ENCODE measurements around the gene ARHGAP22. TPM values are rescaled to one million over a fixed set of nuclear protein-coding genes. Genes with fewer than 3 reads are reported as not detected.

Gene ARHGAP22
- total RNA-seq, 1 experiment from 2014 or later = 13.5 TPM

- Histone ChIP-seq H3K4me3 (ENCODE audit: low read depth, low read length) (no peak overlapping the region), H3K36me3 (ENCODE audit: control insufficient read depth, insufficient read depth, low read length) (no peaks in the 10 kb centered on the region), H3K9me3 (no peaks in the 10 kb centered on the region), H3K27me3 (replicated peaks; ENCODE audit: control insufficient read depth, insufficient read depth, low read length) (no peaks in the 10 kb centered on the region), H3K4me1 (peaks cover 31% of the 10 kb centered on the region)
- no peak overlapping the region for H3K4me3 Mint-ChIP-seq (ENCODE audit: unreplicated experiment)
- no peak overlapping the region for H3K27ac Mint-ChIP-seq (ENCODE audit: unreplicated experiment)
- H3K36me3 Mint-ChIP-seq (ENCODE audit: insufficient read depth, unreplicated experiment) = no peaks in the 10 kb centered on the region
- POLR2A ChIA-PET = no interaction called here
- H3K27me3 Mint-ChIP-seq (ENCODE audit: insufficient read depth, unreplicated experiment) = no peaks in the 10 kb centered on the region
- peaks cover 9% of the 10 kb centered on the region for H3K9me3 Mint-ChIP-seq (ENCODE audit: unreplicated experiment)
- TF ChIP-seq, protein P1, sequence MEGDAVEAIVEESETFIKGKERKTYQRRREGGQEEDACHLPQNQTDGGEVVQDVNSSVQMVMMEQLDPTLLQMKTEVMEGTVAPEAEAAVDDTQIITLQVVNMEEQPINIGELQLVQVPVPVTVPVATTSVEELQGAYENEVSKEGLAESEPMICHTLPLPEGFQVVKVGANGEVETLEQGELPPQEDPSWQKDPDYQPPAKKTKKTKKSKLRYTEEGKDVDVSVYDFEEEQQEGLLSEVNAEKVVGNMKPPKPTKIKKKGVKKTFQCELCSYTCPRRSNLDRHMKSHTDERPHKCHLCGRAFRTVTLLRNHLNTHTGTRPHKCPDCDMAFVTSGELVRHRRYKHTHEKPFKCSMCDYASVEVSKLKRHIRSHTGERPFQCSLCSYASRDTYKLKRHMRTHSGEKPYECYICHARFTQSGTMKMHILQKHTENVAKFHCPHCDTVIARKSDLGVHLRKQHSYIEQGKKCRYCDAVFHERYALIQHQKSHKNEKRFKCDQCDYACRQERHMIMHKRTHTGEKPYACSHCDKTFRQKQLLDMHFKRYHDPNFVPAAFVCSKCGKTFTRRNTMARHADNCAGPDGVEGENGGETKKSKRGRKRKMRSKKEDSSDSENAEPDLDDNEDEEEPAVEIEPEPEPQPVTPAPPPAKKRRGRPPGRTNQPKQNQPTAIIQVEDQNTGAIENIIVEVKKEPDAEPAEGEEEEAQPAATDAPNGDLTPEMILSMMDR (IDR thresholded peaks at IDR 0.05; ENCODE audit: insufficient read depth in 1 of 2, low read depth in 1 of 2, low read length in 1 of 2, severe bottlenecking in 1 of 2, unreplicated experiment in 1 of 2) = no peak
- BruUV-seq (replicated peaks) = no TSS peak
- intact Hi-C loops (cut with micrococcal nuclease; ENCODE audit: unreplicated experiment) = no loop called here
- peaks cover 13% of the 10 kb centered on the region for H3K4me1 Mint-ChIP-seq (ENCODE audit: low read depth, unreplicated experiment)
- no peak for DNase-seq
- CTCF ChIA-PET = interaction anchor here (1.2 to 4.1 kb wide), 2 partner anchors 110 kb away, joined by 4 to 27 read pairs; no protein-coding TSS in a partner anchor
These were observed 59.3 kb downstream of the ARHGAP22 start for GRCh38 chr10:48545462-48546145.

GRCh38 chr10:48543182-48543844 lies 61.6 kb downstream of the ARHGAP22 start:
- peaks cover 17% of the 10 kb centered on the region for H3K4me1 Mint-ChIP-seq (ENCODE audit: low read depth, unreplicated experiment)
- no peaks in the 10 kb centered on the region for H3K9me3 ChIP-seq
- H3K9me3 Mint-ChIP-seq (ENCODE audit: unreplicated experiment) = no peaks in the 10 kb centered on the region
- no peaks in the 10 kb centered on the region for H3K36me3 Mint-ChIP-seq (ENCODE audit: insufficient read depth, unreplicated experiment)
- ChIA-PET POLR2A (interaction anchor here (0.5 kb wide), 1 partner anchor 262 kb away, joined by 3 read pairs; no protein-coding TSS in a partner anchor), CTCF (interaction anchor here (1.3 kb wide), 1 partner anchor 113 kb away, joined by 9 read pairs; no protein-coding TSS in a partner anchor)
- no peak overlapping the region for H3K4me3 Mint-ChIP-seq (ENCODE audit: unreplicated experiment)
- intact Hi-C loops (cut with micrococcal nuclease; ENCODE audit: unreplicated experiment) = no loop called here
- DNase-seq = no peak
- TF ChIP-seq, protein P1 (IDR thresholded peaks at IDR 0.05; ENCODE audit: insufficient read depth in 1 of 2, low read depth in 1 of 2, low read length in 1 of 2, severe bottlenecking in 1 of 2, unreplicated experiment in 1 of 2) = no peak
- BruUV-seq (replicated peaks) = no TSS peak
- no peaks in the 10 kb centered on the region for H3K27me3 Mint-ChIP-seq (ENCODE audit: insufficient read depth, unreplicated experiment)
- no peaks in the 10 kb centered on the region for H3K27me3 ChIP-seq (replicated peaks; ENCODE audit: control insufficient read depth, insufficient read depth, low read length)
- H3K4me1 ChIP-seq = peaks cover 48% of the 10 kb centered on the region
- no peak overlapping the region for H3K4me3 ChIP-seq (ENCODE audit: low read depth, low read length)
- no peaks in the 10 kb centered on the region for H3K36me3 ChIP-seq (ENCODE audit: control insufficient read depth, insufficient read depth, low read length)
- H3K27ac Mint-ChIP-seq (ENCODE audit: unreplicated experiment) = peak overlapping the region; percentile 55

DNA sequence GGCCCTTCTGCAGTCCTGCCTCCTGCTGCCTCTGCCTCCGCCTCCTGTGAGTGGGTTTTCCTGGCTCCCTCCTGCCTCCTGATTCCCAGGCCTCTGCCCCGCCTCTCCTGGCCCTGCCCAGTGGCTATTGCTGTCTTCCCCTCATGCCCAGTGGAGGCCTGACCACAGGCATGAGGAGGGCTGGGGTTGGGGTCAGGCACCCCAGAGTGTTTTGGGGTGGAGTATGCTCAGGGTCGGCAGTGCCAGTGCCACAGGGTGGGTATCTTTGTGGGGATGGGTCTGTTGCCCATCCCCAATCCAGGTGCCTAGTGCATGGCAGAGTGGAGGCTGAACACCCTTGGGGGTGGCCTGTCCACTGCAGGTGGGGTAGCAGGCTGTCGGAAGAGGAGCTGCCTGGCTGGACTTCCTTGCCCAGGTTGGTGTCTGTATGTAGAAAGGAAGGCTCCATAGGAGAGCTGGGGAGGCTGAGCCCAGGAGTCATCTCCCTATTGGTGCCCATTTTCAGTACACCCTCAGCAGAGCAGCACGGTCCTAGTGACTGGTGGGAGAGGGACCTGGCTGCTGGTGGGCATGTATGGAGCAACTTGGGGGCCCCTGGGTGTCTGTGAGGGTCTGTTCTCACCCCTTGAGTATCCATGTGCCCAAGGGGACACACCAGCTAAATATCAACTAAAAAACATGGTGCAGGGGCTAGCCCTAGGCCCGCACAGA lies 62.2 kb downstream of the ARHGAP22 start:
- Mint-ChIP-seq H3K4me1 (ENCODE audit: low read depth, unreplicated experiment) (peaks cover 23% of the 10 kb centered on the region), H3K27me3 (ENCODE audit: insufficient read depth, unreplicated experiment) (no peaks in the 10 kb centered on the region), H3K27ac (ENCODE audit: unreplicated experiment) (peak overlapping the region; percentile 55), H3K36me3 (ENCODE audit: insufficient read depth, unreplicated experiment) (no peaks in the 10 kb centered on the region), H3K9me3 (ENCODE audit: unreplicated experiment) (no peaks in the 10 kb centered on the region), H3K4me3 (ENCODE audit: unreplicated experiment) (no peak overlapping the region)
- Histone ChIP-seq H3K4me3 (ENCODE audit: low read depth, low read length) (no peak overlapping the region), H3K9me3 (no peaks in the 10 kb centered on the region), H3K4me1 (peaks cover 50% of the 10 kb centered on the region), H3K36me3 (ENCODE audit: control insufficient read depth, insufficient read depth, low read length) (no peaks in the 10 kb centered on the region), H3K27me3 (replicated peaks; ENCODE audit: control insufficient read depth, insufficient read depth, low read length) (no peaks in the 10 kb centered on the region)
- intact Hi-C loops (cut with micrococcal nuclease; ENCODE audit: unreplicated experiment) = no loop called here
- ChIA-PET CTCF (interaction anchor here (1.3 kb wide), 1 partner anchor 114 kb away, joined by 9 read pairs; no protein-coding TSS in a partner anchor), POLR2A (interaction anchor here (0.5 kb wide), 1 partner anchor 263 kb away, joined by 3 read pairs; no protein-coding TSS in a partner anchor)
- DNase-seq = no peak
- TF ChIP-seq, protein P1 (IDR thresholded peaks at IDR 0.05; ENCODE audit: insufficient read depth in 1 of 2, low read depth in 1 of 2, low read length in 1 of 2, severe bottlenecking in 1 of 2, unreplicated experiment in 1 of 2) = no peak
- no TSS peak for BruUV-seq (replicated peaks)

Data from Caco-2 (cell line).